HG02870 (cell line): Measurements from ENCODE around the gene ZNF75A.

Source experiments
- ATAC-seq: cut with Tn5 transposase; IDR thresholded peaks from one replicate; pipeline ENCODE4 v1.9.1; 2021; ENCODE audit warnings: mild to moderate bottlenecking, moderate library complexity; ENCODE audit not compliant: unreplicated experiment

Gene ZNF75A

GRCh38 chr16:3285131-3285530, 20.2 kb upstream of the ZNF75A start:
- ATAC-seq = no peak

- ATAC-seq = no peak
Measured at GRCh38 chr16:3289998-3290673, 15.2 kb upstream of the ZNF75A start.

GRCh38 chr16:3292604-3293003, 12.7 kb upstream of the ZNF75A start:
- no peak for ATAC-seq

GRCh38 chr16:3295209-3295608, 10.1 kb upstream of the ZNF75A start:
- ATAC-seq = no peak

- ATAC-seq = no peak
Measured at GRCh38 chr16:3295783-3296182, 9.5 kb upstream of the ZNF75A start.

- ATAC-seq = no peak
Measured at GRCh38 chr16:3304370-3304769, 927 bp upstream of the ZNF75A start.

- no peak for ATAC-seq
Measured at GRCh38 chr16:3306078-3306477, 781 bp downstream of the ZNF75A start.

- ATAC-seq = no peak
Measured at GRCh38 chr16:3311496-3311895, 6.2 kb downstream of the ZNF75A start.

GRCh38 chr16:3317315-3317999, 12.2 kb downstream of the ZNF75A start:
- ATAC-seq = no peak

GRCh38 chr16:3321816-3322215, 16.5 kb downstream of the ZNF75A start:
- no peak for ATAC-seq

- ATAC-seq = no peak
Measured at GRCh38 chr16:3327514-3327913, 22.2 kb downstream of the ZNF75A start.

GRCh38 chr16:3328104-3328503, 22.8 kb downstream of the ZNF75A start:
- no peak for ATAC-seq

- no peak for ATAC-seq
Measured at GRCh38 chr16:3328643-3329042, 23.3 kb downstream of the ZNF75A start.

- no peak for ATAC-seq
Measured at GRCh38 chr16:3346041-3346440, 40.7 kb downstream of the ZNF75A start.

- no peak for ATAC-seq
Measured at GRCh38 chr16:3347586-3347985, 42.3 kb downstream of the ZNF75A start.

- no peak for ATAC-seq
Measured at GRCh38 chr16:3348547-3349167, 43.4 kb downstream of the ZNF75A start.

- ATAC-seq = no peak
Measured at GRCh38 chr16:3349175-3349574, 43.9 kb downstream of the ZNF75A start.

- ATAC-seq = no peak
Measured at GRCh38 chr16:3355589-3355988, 50.3 kb downstream of the ZNF75A start, which contains the start of gene OR2C1. OR2C1 (plus strand) TSS chr16:3355889; CDS start chr16:3355941, 52 bp downstream.

- no peak for ATAC-seq
Measured at GRCh38 chr16:3356118-3356517, 50.8 kb downstream of the ZNF75A start.

- ATAC-seq = no peak
Measured at GRCh38 chr16:3358871-3359270, 53.6 kb downstream of the ZNF75A start.

GRCh38 chr16:3362931-3363330, 57.6 kb downstream of the ZNF75A start:
- no peak for ATAC-seq

GRCh38 chr16:3363793-3364192, 58.5 kb downstream of the ZNF75A start:
- ATAC-seq = no peak
